HG02763 (cell line): ENCODE results near the gene FRRS1.

Source experiments
- ATAC-seq: cut with Tn5 transposase; IDR thresholded peaks from one replicate; pipeline ENCODE4 v1.9.1; 2021; ENCODE audit warnings: mild to moderate bottlenecking, moderate library complexity; ENCODE audit not compliant: unreplicated experiment

FRRS1 gene

DNA sequence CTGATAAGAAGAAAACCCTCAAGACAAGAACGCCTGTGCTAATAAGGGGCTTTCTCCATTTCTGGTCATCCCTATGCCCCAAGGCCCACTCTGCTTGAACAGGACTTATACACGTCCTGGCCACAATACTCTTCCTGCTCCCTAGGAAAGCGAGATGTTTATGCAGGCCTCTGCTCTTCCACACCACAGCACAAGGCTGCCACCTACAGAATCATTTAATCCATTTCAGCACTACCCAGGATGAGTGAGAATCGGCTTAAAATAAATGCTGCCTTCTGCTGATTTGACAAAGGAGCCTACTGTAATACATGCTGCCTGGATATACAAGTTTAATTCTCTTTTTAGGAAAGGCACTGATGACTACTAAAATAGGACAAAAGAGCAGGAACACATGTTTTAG lies 29.4 kb downstream of the FRRS1 start:
- no peak for ATAC-seq

DNA sequence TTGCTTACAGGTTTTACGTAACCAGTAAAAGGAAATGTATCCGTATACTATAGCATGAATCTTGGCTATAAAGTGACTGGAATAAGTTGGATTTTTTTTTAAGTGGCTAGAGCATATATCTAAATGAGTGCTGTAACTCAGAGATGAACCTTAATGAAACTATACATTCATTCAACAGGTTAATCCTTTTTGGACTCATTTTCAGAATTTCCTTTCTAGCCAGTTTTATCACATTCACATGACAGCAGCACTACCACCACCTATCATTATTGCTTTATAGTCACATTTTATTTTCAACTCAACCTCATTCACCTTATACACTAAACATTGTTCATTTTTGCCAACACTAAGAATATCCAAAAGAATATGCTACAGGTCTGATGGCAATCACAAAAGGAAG lies 30.6 kb downstream of the FRRS1 start:
- ATAC-seq, result no peak

DNA sequence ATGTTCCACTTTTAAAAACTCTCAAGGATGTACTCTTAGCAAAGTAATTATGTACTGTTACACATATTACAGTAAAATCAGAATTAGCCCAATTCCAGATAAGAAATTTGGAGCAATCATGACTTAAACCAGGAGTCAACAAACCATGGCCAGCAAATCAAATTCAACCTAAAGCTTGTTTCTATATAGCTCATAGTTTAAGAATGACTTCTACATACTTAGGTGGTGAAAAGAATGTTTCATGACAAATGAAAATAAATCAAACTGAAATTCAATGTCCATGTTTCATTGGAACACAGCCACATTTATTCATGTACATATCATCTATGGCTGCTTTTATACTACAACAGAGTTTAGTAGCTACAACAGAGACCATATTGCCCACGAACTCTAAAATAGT lies 35.1 kb downstream of the FRRS1 start:
- no peak for ATAC-seq

DNA sequence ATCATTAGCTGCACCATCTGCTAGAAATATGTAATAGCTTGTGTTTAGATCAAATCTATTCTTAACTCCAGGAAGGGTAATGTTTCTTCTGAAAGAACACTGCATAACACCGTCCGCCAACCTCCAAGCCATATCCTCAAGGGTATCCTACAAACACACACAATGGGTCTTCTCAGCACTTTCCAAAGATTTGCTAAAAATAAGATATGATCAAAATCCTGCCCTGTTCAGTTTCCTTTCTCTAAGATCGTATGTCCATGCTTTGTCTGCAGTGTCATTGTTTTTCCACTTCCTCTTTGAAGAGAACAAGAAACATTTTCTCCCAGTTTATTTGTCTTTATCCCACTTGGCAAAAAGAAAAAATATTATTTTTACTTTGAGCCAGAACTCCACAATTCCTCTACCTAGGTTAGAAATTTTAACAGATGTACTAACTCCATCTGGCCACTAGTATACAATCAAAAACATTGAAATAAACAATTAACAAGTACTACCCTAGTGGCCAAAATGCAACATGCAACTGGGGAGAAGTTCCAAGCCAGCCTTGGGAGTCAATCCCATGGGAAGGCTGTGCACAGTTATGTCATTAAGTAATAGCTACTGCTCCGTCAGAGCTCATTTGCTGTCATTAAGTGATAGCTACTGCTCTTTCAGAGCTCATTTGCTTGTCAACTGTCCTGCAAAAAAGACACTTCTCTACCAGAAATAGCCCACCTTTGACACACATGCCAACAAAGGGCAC lies 37.8 kb downstream of the FRRS1 start:
- no peak for ATAC-seq

DNA sequence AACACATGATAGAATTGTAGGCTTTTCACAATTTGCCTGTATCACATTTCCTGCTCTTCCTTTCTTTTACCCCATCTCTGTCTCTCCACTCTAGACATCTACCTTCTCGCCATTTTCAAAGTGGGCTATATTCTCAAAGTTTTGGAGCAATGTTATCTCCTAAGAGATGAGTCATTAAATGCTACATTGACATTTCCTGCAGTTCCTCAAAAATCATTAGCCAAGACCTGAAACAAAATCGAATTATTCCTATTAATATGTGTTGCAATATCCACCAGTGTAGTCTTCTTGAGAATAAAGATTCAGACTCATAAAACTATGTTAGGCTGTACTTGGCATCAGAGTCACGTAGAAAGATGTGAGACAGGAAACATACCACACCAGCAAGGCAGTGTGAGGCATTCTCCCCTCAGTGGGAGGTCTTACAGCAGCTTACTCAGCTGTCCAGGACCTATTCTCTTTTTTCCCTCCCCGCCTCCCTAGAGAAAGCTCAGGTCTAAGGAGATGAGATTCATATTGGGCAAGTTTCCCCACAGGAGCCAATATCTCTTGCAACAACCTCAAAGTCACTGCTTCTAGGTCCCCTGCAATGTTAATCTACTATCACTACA lies 38.8 kb downstream of the FRRS1 start:
- no peak for ATAC-seq

DNA sequence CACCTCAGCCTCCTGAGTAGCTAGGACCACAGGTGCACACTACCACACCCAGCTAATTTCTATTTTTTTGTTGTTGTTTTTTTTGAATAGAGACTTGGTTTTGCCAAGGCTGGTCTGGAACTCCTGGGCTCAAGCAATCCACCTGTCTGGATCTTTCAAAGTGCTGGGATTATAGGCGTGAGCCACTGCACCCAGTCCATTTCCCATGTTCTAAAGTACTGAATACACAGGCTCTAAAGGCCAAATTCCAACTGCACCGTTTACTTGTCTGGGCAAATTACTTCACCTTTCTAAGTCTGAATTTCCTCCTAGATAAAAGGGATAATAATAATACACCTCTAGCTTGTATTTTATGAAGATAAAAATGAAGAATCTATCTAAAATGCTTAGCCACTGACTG lies 39.6 kb downstream of the FRRS1 start:
- no peak for ATAC-seq

DNA sequence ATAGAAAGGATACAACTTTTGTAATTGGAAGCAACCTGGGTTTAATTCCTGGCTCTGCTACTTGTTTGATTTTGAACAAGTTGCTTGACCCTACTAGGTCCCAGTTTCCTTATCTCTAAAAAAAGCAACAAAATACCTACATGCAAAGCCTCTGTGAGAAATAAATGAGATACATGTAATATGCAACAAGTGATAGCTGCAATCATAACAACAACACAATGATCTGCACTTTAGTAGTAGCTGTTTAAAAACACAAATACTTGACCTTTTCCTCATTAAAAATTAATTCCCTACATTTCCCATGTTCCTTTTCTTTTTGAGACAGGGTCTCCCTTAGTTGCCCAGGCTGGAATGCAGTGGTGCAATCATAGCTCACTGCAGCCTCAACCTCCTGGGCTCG lies 40.0 kb downstream of the FRRS1 start:
- ATAC-seq, result no peak

DNA sequence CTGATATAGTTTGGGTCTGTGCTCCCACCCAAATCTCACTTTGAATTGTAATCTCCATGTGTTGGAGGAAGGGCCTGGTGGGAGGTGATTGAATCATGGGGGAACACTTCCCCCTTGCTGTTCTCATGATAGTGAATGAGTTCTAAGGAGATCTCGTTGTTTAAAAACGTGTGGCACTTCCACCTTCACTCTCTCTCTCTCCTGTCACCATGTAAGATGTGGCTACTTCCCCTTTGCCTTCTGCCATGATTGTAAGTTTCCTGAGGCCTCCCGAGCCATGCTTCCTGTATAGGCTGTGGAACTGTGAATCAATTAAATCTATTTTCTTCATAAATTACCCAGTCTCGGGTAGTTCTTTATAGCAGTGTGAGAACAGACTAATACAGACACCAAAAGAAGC lies 40.4 kb downstream of the FRRS1 start:
- ATAC-seq, result no peak

DNA sequence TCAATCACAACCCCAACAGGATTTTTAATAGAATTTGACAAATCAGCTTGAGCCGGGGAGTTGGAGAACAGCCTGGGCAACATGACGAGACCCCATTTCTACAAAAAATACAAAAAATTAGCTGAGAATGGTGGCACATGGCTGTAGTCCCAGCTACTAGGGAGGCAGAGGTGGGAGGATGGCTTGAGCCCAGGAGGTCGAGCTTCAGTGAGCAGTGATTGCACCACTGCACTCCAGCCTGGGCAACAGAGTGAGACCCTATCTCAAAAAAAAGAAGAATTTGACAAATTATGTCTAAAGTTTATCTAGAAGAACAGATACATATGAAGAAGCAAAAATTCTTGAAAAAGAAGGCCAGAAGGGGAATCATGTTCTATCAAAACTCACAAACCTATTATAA lies 43.2 kb downstream of the FRRS1 start:
- ATAC-seq, result no peak

DNA sequence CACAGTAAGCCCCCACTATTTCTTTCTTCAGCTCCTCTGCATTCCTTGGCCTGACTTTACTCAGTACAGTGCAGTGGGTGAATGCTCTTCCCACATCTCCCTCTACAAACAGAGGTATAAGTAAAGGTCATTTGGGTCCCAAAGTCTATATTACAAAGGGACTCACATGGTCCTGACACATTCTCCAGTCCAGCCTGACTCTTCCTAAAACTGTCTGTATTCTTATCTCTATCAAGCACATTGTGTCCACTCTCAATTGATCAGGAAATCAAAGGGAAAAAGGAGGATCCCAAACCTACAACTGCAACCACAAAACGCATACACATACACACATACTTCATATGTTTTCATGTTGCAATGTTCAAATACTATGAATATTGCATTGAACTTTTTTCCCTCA lies 49.4 kb downstream of the FRRS1 start:
- no peak for ATAC-seq

DNA sequence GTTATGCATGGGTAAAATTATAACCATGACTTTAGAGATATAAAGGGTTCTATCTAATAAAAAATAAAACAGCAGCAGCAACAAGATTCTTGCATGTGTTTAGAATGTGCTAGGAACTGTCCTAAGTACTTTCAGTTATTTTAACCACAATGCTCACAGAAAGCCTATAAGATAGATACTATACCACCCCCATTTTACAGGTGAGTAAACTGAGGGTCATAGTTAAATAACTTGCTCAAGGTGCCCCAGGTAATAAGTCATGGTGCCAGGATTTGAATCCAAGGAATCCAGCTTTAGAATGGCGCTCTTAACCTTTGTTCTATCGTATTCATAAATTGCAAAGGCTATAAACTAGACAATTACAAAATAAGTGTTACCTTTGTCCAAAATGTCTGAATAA lies 53.4 kb downstream of the FRRS1 start:
- no peak for ATAC-seq

DNA sequence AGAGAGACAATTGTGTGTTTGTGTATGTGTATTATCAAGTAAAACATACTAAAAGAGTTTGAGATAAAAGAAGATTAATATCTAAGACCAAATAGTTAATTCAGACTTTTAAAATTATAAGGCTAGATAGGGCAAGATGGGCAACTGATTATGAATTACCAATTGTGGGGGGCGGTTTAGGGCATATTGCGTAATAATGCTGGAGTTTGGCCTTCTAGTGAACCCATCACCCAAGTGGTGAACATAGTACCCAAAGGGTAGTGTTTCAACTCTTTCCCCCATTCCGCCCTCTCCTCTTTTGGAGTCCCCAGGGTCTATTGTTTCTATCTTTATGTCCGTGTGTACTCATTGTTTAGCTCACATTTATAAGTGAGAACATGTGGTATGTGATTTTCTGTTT lies 55.4 kb downstream of the FRRS1 start:
- no peak for ATAC-seq

DNA sequence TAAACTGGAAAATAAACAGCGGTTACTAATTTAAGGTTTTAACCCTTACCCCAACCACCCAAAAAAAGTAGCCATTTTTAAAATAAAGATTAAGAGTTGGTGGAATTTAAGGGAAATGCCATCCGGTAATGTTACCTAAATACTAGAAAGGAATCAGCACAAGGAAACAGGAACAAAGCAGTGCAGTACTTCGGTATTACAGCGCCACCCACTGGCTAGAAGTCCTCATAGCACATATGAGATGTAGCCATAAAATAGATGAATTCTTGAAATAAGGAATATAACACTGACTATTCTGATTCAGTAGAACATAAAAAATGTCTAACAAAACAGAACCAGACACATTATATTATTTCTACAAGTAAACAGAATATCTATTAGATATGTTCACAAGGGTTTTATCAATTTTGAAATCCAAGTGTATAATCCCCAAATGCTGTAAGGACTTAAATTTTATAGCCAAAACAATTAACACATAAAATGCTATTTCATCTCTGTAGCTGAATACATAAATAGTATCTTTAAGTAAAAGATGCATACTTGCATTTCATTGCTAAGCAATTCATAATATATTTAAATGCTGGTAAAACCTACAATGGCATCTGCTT lies 58.8 kb downstream of the FRRS1 start:
- peak; percentile 65 for ATAC-seq

DNA sequence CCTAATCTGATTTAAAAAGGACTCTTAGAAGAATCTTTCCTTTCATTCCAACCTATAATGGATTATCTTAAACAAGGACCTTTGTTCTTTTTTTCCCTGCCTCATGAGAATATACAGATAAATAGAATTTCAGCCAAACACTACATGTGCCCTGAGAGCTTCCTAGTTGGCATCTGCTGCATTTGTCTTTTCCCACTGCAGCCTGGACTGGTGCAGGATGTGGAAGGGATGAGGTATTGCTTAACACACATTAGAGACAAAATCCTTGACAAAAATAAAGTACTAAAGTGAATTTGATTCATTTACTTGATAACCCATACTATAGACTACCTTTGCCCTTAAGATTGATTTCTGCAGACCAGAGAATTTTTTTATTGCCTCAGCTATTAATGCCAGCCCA lies 61.0 kb downstream of the FRRS1 start:
- ATAC-seq, result no peak

DNA sequence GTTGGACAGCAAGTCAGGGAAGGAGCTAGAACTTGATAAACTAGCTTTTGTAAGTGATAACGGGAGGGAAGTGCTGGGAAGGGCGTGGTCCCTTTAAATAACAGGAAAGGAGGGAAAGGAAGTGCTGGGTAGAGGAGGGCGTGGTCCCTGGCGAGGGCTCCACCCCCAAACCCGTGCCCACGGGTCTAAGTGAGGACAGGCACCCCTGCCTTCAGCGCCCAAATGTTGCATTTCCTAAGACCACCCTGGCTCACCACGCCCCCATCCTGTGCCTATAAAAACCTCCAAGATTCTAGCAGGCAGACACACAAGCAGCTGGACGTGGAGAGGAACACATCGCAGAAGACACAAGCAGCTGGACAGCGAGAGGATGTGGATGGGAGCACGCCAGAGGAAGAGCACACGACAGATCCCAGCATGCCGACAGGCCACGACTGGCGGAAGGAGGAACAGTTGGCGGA lies 62.0 kb downstream of the FRRS1 start:
- no peak for ATAC-seq

DNA sequence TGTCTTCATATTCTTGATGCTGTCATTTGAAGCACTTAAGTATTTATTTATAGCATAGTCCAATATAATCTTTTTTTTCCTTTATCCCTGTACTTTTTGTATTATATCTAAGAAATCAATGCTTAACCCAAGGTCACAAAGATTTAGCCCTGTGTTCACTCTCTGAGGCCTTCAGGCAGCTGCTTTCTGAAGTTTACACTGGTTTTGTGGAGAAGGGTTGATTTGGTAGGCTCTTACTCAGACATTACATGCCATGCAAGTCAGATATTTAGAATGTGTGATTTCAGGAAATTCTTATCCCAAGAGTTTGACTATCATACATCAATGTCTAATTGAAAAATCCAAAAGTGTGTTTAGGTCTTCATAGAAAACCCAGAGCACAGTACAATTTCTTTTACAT lies 64.2 kb downstream of the FRRS1 start:
- ATAC-seq, result no peak

DNA sequence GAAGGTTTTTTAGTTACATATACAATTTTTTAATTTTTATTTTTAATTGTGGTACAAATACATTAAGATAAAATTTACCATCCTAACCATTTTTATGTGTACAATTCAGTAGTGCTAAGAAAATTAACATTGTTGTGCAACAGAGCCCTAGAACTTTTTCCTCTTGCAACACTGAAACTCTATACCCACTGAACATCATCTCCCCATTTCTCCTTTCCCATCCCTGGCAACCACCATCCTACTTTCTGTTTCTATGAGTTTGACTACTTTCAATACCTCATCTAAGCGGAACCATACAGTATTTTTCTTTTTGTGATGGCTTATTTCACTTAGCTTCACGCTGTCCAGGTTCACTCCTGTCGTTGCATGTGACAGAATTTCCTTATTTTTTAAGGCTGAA lies 66.4 kb downstream of the FRRS1 start:
- ATAC-seq, result no peak

DNA sequence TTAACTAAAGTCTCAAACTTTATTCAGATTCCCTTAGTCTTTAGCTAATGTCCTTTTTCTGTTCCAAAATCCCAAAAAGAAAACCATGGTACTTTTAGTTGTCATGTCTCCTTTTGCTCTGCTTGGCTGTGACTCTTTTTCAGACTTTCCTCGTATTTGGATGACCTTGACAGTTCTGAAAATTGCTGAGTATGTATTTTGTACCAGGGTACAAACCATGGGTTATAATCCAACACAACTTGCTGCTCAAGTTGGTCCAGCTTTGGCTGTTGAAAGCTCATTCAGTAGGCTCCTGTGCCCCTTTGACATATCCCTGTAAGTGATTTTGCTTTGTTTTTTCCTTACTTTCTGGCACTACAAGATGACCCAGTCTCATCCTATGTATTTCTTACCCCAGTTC lies 68.9 kb downstream of the FRRS1 start:
- ATAC-seq, result no peak

DNA sequence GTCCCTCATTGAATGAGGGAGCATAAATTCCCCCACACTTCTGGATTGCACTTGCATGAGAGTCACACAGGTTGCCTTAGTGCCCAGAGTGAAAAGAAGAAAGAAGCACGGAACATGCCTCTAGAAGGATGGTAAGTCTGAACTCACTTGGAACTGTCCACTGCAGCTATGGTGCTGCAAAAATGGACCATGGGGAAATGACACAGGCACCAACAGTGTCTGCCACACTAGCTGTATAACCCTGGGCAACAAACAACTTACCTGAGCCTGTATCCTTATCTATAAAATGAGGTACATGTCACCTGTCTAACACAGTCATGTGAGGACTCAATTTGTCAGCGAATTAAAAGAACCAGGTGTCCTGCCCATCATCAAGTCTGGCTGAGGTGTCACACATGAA lies 69.8 kb downstream of the FRRS1 start:
- no peak for ATAC-seq

DNA sequence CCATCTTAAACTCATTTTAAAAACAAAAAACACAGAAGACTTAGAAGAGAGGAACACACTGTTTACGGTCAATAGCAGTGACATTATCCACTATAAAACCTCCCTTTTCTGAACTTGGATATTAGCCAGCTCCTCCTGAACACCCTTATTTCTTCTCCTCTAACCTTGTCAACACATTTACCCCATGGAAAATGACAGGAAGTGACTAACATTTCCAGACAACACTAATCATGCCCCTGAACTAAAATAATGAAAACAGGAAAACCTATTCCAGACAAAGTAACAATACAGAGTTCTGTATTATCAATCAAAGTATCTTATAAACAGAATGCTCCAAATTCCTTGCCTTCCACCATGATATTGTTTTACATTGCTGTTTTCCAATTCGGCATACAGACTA lies 75.3 kb downstream of the FRRS1 start:
- no peak for ATAC-seq

DNA sequence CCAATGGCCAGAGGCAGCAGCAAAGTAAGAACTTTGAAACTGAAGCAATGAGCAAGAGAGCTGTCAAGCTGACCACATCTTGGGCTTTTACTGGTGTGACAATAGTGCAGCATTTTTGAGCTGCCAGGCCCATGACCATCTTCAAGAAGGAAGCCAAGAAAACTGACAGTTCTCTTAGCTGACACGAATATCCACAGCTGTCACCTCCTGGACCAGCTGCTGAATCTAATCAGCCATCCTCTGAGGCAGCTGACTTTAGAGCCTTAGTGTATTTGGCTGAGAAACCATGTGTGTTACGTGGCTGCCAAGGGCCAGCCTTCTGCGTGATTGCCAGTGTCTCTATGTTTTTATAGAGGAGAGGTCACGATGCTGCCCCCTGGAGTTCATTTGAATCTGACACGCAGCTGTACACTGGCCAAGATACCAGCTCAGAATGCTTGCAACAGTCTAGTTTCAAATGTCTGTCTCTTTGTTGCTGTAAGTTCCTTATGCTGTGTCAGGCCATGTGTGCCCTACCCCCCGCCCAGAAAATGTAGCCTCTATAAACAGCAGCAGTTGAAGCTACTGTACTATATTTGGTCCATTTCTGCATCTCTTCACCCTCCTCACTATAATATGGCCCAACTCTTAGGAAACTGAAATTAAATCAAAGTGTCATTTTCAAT lies 80.8 kb downstream of the FRRS1 start:
- peak; percentile 79 for ATAC-seq

DNA sequence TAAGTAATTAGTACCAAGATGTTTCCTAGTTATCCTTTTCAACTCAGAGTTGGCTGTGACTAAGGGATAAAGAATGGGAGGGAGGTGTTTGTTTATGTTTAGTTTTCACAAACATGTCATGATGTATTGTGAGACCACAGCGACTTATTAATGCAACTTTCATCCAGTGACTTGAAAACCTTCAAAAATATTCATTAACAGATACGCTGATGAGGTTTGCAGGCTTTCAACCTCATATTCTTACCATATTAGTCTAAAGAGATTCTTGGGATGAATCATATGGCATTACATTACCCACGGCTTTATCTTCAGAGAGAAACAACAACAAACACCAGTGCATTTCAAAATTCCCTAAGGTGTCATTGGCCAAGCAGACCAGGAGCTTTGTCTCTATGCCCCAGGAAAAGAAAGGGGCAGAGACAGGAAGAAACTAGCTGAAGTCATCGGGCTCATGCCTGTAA lies 84.1 kb downstream of the FRRS1 start:
- no peak for ATAC-seq
